Endothelial cell (in vitro differentiated cells): ENCODE results near the gene NSD2. TPM values are rescaled to one million over a fixed set of nuclear protein-coding genes. Genes with fewer than 3 reads are reported as not detected.

ENCODE experiments used
- DNase-seq: peaks from one replicate; pipeline ENCODE4 v3.0.0; 2021; ENCODE audit warnings: low spot score
- H3K27ac Mint-ChIP-seq: one replicate; pipeline ENCODE4 v1.8.0; 2021; ENCODE audit warnings: mixed read lengths, inconsistent platforms; ENCODE audit not compliant: unreplicated experiment
- H3K27me3 Mint-ChIP-seq: one replicate; pipeline ENCODE4 v1.8.0; 2021; ENCODE audit warnings: mild to moderate bottlenecking, moderate library complexity, mixed read lengths, inconsistent platforms; ENCODE audit not compliant: unreplicated experiment
- H3K36me3 Mint-ChIP-seq: one replicate; pipeline ENCODE4 v1.8.0; 2021; ENCODE audit warnings: mild to moderate bottlenecking, low read depth, mixed read lengths, inconsistent platforms; ENCODE audit not compliant: unreplicated experiment
- H3K4me1 Mint-ChIP-seq: one replicate; pipeline ENCODE4 v1.8.0; 2021; ENCODE audit warnings: mild to moderate bottlenecking, mixed read lengths, inconsistent platforms; ENCODE audit not compliant: unreplicated experiment
- H3K4me3 Mint-ChIP-seq: one replicate; pipeline ENCODE4 v1.8.0; 2021; ENCODE audit warnings: mild to moderate bottlenecking, mixed read lengths, inconsistent platforms; ENCODE audit not compliant: unreplicated experiment
- H3K9me3 Mint-ChIP-seq: one replicate; pipeline ENCODE4 v1.8.0; 2021; ENCODE audit warnings: mixed read lengths, inconsistent platforms; ENCODE audit not compliant: unreplicated experiment
- long read RNA-seq: library from polyadenylated mRNA; unstranded; transcript quantifications from one replicate; pipeline ENCODE4 v2.0.0, GENCODE V29; 2020; ENCODE audit not compliant: unreplicated experiment
- total RNA-seq: library from RNA; stranded (reverse); fragmentation: NEBNext Ultra II Directional; extraction: Animal tissue kit (Norgen Biotek cat#: 25700); gene quantifications from one replicate; pipeline ENCODE4 v1.2.1, GENCODE V29; 2021; ENCODE audit not compliant: unreplicated experiment
- TF ChIP-seq, protein P1 (sequence below): fragments of 200-600 bp; sonication (generic); IDR thresholded peaks from one replicate; pipeline ENCODE4 v1.5.0; 2021; ENCODE audit warnings: antibody characterized with exemption; ENCODE audit not compliant: unreplicated experiment

NSD2 gene
- total RNA-seq: 93.5 TPM
- long read RNA-seq, partial matches to known transcripts: 0 of 2 reads
- long read RNA-seq, other reads (novel, unspliced or antisense): 2 of 2 reads

DNA sequence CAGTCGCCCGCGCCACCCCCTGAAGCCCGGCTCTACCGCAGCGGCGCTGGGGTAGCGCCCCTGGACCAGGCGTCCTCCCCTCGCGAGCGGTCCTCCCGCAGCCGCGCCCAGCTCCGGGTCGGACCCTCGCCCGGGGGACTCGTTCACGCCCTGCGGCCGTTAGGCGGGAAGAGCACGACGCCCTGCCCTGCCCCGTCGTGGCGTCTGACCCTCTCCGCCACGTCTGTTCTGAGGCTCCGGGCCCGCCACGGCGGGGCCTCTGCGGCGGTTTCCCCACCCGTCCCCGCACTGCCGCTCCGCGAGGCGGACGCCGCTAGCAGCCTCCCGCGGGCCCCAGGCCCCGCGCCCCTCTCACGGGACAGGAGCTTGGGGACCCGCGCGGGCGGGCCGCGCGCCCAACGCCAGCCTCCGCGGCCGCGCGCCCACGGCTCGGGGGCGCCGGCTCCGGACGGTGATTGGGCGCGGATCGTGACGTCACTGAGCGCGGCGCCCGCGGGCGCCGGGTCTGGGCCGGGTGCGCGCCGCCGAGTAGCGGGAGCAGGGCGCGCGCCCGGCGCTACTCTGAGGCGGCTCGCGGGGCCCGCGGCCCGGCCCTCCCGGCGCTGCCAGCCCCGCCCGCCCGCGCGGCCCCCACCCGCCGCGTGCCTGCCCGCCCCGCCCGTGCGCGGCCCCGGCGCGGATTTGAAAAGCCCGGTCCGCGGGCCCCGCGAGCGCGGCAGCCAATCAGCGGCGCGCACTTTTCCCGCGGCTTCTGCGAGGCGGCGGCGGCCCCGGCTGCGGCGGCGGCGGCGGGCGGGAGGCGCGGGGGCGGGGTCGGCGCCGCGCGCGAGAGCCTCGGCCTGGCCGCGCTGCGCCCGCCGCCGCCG is at the start of gene NSD2:
NSD2 (plus strand) TSS at position 816 of the 866 bp plus-strand sequence. CDS start 29,262 bp downstream, outside the sequence.
- Mint-ChIP-seq H3K27ac (peak within 1 kb of the TSS; percentile 58), H3K36me3 (no peaks in the 10 kb centered on the region), H3K4me3 (peak within 1 kb of the TSS; percentile 92), H3K4me1 (peaks cover 7% of the 10 kb centered on the region), H3K9me3 (no peaks in the 10 kb centered on the region), H3K27me3 (peaks cover 6% of the 10 kb centered on the region)
- TF ChIP-seq, protein P1, sequence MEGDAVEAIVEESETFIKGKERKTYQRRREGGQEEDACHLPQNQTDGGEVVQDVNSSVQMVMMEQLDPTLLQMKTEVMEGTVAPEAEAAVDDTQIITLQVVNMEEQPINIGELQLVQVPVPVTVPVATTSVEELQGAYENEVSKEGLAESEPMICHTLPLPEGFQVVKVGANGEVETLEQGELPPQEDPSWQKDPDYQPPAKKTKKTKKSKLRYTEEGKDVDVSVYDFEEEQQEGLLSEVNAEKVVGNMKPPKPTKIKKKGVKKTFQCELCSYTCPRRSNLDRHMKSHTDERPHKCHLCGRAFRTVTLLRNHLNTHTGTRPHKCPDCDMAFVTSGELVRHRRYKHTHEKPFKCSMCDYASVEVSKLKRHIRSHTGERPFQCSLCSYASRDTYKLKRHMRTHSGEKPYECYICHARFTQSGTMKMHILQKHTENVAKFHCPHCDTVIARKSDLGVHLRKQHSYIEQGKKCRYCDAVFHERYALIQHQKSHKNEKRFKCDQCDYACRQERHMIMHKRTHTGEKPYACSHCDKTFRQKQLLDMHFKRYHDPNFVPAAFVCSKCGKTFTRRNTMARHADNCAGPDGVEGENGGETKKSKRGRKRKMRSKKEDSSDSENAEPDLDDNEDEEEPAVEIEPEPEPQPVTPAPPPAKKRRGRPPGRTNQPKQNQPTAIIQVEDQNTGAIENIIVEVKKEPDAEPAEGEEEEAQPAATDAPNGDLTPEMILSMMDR: no peak
- peak; percentile 91 for DNase-seq

DNA sequence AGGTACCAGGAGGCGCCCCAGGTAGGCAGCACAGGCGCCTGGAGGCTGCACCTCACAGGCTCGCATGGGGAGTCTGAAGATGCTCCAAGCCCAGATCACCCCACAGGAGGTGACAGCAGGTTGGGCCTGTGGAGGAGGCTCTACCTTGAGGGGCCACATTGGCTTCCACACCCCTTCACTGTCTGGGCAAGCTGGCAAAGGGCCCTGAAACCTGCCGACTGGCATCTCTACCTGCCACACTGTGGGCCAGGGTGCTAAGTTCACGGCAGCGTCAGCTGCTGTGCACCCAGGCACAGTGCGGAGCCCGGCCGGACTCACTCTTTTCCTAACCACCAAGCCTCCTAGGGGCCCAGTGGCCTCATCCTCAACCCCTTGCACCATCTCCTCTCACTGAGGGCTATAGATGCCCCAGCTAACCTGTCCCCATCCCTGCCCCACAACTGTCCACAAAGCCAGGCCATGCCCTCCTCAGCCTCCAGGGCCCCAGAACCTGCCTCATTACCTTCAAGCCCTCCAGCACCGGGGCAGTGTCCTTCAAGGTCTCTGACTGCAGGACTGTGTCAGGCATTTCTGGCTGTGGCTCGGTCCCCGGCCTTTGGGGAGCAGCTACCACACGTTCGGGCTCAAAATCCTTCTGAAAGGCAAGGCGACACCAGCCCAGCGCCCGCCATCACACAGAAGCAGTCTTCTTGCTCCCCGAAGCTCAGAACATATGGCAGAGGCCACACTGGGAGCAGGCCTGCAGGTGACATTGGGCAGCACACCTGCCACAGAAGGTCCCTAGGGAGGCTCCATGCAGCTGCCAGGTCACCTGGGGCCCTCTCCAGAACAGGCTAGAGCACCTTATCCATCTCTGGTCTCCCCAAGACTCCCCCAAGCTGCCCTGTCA is 49.3 kb upstream of the NSD2 start:
- Mint-ChIP-seq H3K27me3 (peaks cover 6% of the 10 kb centered on the region), H3K4me1 (peaks cover 3% of the 10 kb centered on the region), H3K27ac (no peak overlapping the region), H3K9me3 (no peaks in the 10 kb centered on the region), H3K36me3 (peaks cover 34% of the 10 kb centered on the region), H3K4me3 (no peak overlapping the region)
- TF ChIP-seq, protein P1: no peak
- no peak for DNase-seq

DNA sequence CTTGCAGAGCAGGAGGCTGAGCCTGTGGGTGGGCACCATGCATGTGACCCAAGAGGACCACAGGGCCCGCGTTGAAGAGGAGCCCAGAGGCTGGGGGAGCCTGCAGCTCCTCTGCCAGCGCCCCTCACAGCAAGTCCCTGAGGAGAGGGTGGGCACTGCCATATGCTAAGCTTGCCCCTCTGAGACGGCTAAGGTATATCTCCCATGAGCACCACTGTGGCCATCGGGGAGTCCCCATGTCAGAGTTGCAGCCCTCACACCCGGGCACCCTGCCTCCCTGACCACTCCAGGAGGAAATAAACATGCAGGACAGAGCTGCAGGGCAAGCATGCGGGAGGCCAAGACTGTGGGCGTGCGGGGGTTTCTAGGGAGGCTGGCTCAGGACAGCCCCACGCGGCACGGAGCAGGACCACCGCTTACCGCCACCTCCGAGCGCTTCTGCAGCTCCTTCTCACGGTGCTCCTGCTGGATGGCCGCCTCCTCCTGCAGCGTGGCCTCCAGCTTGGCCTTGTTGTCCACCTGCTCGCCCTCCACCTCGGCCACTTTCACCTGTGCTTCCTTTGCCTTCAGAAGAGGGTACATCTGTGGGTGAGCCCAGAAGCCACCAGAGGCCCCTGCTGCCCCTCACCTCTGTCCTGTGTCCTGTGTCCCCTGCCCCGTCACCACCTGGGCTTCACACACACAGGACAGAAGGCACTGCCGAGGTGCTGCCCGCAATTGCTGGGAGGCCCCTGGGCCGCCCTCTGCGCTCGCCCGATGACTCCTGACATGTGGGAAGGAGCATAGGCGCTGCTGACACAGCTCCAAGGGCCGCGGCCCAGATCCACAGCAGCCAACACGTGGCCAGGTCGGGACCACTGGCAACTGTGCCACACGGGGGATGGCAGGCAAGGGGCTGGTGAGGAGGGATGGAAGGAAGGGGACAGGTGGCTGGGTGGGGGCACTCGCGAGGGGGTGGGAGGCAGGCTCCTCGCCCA is 48.3 kb upstream of the NSD2 start:
- H3K27me3 Mint-ChIP-seq: peaks cover 6% of the 10 kb centered on the region
- H3K27ac Mint-ChIP-seq: no peak overlapping the region
- no peak overlapping the region for H3K4me3 Mint-ChIP-seq
- DNase-seq: no peak
- H3K36me3 Mint-ChIP-seq: peaks cover 36% of the 10 kb centered on the region
- H3K4me1 Mint-ChIP-seq: peaks cover 4% of the 10 kb centered on the region
- TF ChIP-seq, protein P1: no peak
- H3K9me3 Mint-ChIP-seq: no peaks in the 10 kb centered on the region

DNA sequence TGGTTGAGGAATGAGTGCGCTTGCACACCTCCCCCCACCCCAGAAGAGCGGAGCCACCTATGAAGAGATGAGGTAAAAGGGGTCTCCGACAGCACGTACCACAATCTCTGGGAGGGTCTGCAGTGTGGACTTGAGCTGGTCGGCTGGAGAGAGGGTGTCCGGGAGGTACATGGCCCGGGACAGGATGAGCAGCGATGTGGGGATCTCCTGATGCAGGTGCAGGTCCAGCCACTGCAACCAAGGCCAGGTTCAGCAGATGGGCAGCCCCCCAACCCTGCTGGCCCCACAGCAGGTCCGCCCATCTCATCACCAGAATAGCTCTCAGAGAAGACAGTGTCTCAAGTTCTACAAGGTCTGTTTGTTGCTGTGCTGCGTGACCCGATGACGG is 47.7 kb upstream of the NSD2 start:
- TF ChIP-seq, protein P1: no peak
- Mint-ChIP-seq H3K27ac (no peak overlapping the region), H3K27me3 (peaks cover 6% of the 10 kb centered on the region), H3K4me1 (peaks cover 4% of the 10 kb centered on the region), H3K4me3 (no peak overlapping the region), H3K9me3 (no peaks in the 10 kb centered on the region), H3K36me3 (peaks cover 36% of the 10 kb centered on the region)
- no peak for DNase-seq
